HG03066 (cell line): Measurements from ENCODE around the gene FAM9C.
"Not testable (repeated sequence)": the region's sequence is repeated elsewhere in the genome, so short reads cannot be mapped to it uniquely, and the experiment has no call there.

Experiments
- ATAC-seq: cut with Tn5 transposase; IDR thresholded peaks from one replicate; pipeline ENCODE4 v1.9.1; 2021; ENCODE audit warnings: low read depth; ENCODE audit not compliant: unreplicated experiment

FAM9C gene

GRCh38 chrX:13046141-13046855, 1.9 kb upstream of the FAM9C start:
- ATAC-seq = no peak

- ATAC-seq = no peak
These were observed 482 bp downstream of the FAM9C start for GRCh38 chrX:13043938-13044337.

GRCh38 chrX:13043138-13043537, 1.3 kb downstream of the FAM9C start:
- no peak for ATAC-seq

- ATAC-seq = no peak
These were observed 7.5 kb downstream of the FAM9C start for GRCh38 chrX:13036896-13037295.

- no peak for ATAC-seq
These were observed 11.2 kb downstream of the FAM9C start for GRCh38 chrX:13033193-13033592.

- no peak for ATAC-seq
These were observed 14.3 kb downstream of the FAM9C start for GRCh38 chrX:13029887-13030771.

- ATAC-seq = no peak
These were observed 14.9 kb downstream of the FAM9C start for GRCh38 chrX:13029637-13029886.

- ATAC-seq = no peak
These were observed 15.4 kb downstream of the FAM9C start for GRCh38 chrX:13028871-13029636.

GRCh38 chrX:13026877-13027652, 17.4 kb downstream of the FAM9C start:
- ATAC-seq = no peak

GRCh38 chrX:13024986-13025385, 19.4 kb downstream of the FAM9C start:
- ATAC-seq = no peak

GRCh38 chrX:13023979-13024378, 20.4 kb downstream of the FAM9C start:
- ATAC-seq = no peak

GRCh38 chrX:13023567-13023966, 20.9 kb downstream of the FAM9C start:
- ATAC-seq = no peak

GRCh38 chrX:13022926-13023325, 21.5 kb downstream of the FAM9C start:
- no peak for ATAC-seq

- not testable (repeated sequence) for ATAC-seq
These were observed 27.7 kb downstream of the FAM9C start for GRCh38 chrX:13016731-13017130.

- no peak for ATAC-seq
These were observed 28.7 kb downstream of the FAM9C start for GRCh38 chrX:13015536-13016236.

- peak; percentile 19 for ATAC-seq
These were observed 30.0 kb downstream of the FAM9C start for GRCh38 chrX:13014111-13015096.

- ATAC-seq = peak; percentile 91
These were observed 30.9 kb downstream of the FAM9C start for GRCh38 chrX:13013363-13014110.

GRCh38 chrX:13010546-13010945, 33.9 kb downstream of the FAM9C start:
- ATAC-seq = no peak
